SK-MEL-5 (cell line): ENCODE data around the gene IRS2. TPM values are rescaled to one million over a fixed set of nuclear protein-coding genes. Genes with fewer than 3 reads are reported as not detected.
A peak's percentile ranks its signal among the peaks of the same experiment; 100 is the strongest.

ENCODE experiments used
- DNase-seq: peaks from one replicate; pipeline ENCODE4 v3.0.0-alpha.2; 2016; ENCODE audit warnings: low read depth, low spot score
- in situ Hi-C: cut with HindIII; loops from 2 replicates; pipeline ENCODE4 v1.10.0; 2016; ENCODE audit warnings: low sequenced_read_pairs, high pct_unique_total_duplicates, low pct_unique_long_range_greater_than_20kb
- total RNA-seq: library from RNA; depleted of rRNA; stranded (reverse); fragments of >200 nt; shearing (Covaris generic); gene quantifications from 2 replicates; pipeline ENCODE4 v1.2.3, GENCODE V29; 2014

Gene IRS2
- total RNA-seq, 1 experiment from 2014 or later: 18.1 TPM

DNA sequence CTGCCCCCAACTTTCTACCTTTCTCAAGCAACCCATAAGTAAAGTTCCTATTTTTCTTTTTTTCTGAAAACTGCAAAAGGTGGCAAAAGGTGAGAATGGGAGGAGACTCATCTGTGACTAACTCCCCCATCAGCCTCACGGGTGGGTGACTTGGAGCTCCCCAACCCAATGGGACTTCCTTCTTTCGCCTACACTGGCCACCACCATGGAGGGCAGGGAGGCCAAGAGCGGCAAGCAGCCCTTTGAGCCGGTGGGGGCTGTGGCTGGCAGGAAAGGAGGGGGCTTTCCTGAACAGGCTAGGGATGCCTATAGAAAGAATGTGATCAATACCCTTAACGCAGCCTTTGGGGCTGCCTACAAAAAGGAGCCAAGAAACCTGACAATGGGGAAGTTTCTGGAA, 16.5 kb downstream of the IRS2 start:
- DNase-seq: no peak
- in situ Hi-C loops: no loop called here

DNA sequence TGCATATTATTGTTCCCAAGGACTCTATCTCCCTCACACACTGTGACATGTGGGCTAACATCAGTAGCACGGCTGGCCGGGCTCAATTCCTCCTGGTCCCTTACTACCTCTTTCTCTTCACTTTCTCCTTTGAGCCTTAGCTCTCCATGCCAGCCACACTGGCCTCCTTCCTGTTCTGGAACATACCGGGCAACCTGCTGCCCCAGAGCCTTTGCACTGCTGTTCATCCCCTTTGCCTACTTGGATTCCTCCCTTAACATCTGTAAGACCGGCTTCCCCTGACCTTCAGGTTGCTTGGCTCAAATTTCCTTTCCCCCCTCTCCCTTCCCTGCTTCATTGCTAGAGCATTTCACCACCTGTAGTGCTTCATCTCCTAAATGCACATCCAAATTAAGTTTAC, 17.1 kb downstream of the IRS2 start:
- DNase-seq: no peak
- in situ Hi-C loops: no loop called here

DNA sequence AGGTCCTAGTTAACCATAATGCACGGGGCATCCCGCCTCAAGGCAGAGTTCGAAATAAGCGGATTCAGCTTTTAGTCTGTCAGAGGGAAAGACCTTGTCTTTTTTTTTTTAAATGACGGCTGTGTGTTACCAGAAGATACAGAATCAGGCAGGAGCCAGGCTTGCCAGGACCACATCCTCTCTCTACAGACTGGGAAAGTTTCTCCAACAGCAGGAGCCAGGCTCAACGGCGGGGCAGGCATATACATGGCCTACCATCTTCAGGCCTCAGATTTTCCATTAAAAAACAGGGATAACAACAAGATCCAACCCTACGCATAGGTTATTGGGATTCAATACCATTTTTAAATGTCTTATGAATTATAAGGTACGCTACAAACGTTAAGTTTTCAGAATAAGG, 17.8 kb downstream of the IRS2 start:
- in situ Hi-C loops: no loop called here
- DNase-seq: no peak

DNA sequence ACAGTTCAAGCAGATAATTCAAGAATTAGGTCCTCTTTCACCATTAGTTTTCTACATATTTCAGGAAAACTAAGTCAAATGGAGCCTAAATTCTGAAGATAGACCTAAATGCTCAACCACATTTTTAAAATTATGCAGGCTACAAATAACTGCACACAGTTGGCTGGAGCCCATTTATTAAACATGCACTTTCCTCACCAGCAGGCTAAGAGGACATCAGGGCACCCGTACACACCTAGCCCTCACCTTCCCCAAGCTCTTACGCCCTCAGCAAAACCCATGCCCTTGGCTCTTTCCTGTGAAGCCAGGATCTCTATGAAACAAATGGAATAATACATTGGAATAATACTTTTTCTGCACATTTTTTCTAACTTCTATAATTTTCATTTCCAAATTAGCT, 18.2 kb downstream of the IRS2 start:
- in situ Hi-C loops: no loop called here
- no peak for DNase-seq

DNA sequence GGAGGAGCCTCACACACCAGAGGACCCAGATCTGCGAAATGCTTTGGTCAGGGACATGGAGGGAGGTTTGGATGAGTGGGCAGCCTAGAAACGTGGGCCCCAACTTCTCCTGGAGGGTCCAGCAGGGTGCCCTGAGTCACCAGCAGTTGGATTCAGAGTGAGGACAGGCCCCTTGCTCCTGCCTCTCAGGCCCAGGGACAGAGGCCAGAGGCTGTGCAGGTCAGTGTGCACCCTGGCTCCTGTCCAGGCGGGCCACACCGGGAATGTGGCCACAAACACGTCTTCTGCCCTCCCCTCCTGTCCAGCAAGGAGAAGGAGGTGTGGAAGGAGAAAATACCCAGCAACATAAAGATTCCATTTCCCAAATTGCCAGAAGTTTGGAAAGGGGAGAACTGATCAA, 19.4 kb downstream of the IRS2 start:
- in situ Hi-C loops: no loop called here

DNA sequence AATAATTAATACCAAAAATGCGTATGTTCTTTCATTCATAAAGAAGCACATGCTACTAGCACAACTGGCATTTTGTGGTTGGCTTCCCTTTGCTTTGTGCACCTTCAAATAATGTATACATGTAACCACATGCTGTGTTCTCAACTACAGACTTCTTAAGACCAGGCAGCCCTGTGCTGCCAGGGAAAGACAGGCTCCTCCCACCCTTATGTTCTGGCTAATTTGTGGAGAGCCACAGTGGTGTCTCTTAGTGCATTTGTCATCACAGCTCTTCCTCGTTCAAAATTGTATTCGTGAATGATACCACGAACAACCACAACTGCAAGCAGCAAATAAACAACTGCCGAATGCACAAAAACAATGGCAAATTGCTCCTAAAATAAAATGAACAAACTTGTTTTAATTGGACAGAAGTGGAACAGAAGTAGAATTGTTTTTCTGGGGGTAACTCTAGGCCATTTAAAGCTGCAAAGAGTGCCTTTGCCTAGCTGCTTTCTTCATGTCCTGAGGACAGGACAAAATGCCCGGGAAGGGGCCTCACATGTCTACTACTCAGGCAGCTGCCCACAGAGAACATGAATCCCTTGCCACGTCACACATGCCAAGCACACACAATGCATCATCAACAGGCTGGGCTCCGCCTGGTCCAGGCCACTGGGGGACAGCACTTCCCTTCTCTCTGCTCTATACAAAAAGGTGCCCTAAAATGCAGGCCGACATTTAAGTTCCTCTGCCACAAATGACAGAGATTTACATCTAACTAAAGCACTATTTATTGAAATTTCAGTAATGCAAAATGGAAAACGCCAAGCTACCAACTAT, 21.7 kb downstream of the IRS2 start:
- peak; percentile 66 for DNase-seq
- in situ Hi-C loops: no loop called here

More for the DNA sequence above, 19.4 kb downstream of the IRS2 start:
- DNase-seq: no peak

DNA sequence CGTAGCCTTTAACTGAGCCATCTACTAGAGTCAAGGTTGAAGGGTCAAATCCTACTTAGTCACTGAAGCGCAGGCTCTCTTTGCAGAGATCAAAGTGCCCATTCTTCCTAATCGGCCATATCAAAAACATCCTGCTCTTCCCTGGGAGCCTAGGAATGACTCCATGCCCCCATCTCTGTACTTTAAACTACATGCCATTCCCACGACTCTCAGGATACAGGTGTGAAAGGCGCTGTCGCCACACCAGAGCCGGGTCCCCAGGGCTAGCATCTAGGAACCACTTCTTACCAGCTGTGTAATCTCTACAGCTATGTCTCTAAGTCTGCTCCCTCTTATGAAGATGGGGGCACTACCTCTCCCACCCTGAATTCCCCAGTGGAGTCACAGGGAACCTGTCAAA, 22.3 kb downstream of the IRS2 start:
- in situ Hi-C loops: no loop called here
- DNase-seq: no peak

DNA sequence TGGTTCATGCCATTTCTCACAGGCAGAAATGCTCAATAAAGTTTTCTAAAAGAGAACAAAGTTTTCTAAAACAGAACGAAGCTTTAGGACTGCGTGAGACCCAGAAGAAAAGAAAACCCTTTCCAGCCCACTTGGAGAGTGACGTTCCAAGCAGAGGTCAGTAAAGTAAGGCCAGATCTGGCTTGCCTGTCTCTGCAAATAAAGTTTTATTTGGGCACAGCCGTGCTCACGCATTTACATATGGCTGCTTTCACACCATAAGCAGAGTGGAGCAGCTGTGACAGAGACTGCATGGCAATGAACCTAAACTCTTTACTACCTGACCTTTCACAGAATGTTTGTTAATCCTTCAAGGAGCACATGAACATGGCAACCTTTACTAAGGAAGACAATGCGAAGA, 23.6 kb downstream of the IRS2 start:
- no peak for DNase-seq
- in situ Hi-C loops: no loop called here

DNA sequence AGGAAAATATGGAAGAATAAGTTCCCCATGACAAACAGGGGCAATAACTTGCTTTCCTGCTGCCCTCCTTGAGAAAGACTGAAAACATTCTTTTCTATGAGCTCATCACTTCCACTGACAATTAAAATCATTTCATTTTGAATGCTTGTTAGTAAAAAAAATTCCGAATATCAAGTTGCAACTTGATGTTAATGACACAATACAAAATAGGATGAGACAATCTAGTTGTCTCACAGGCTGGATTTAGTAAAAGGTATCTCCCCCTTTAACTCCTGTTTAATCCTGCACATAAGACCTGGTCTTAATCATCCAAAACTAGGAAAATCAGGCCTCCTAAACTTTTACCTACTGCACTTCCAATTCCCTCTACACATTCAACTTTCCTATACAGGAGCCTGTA, 24.7 kb downstream of the IRS2 start:
- in situ Hi-C loops: no loop called here
- DNase-seq: no peak

DNA sequence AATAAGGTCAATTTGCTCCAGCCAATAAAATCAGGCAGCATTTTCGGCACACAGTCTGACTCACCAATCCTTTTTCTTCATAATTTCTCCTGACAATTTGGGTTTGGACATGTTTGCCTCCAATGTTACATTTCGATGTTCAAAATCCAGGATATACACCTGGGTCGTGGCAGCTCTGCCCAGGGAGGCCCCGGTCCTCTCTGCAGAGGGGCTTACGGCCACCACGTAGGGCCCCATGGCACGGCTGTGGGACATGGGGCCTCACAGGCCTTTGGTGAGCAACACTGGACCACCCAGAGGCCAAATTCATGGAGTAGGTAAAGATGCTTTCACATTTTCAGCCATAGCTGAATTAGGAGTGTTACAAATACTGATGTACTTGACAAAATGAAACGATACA, 25.4 kb downstream of the IRS2 start:
- DNase-seq: no peak
- in situ Hi-C loops: no loop called here

DNA sequence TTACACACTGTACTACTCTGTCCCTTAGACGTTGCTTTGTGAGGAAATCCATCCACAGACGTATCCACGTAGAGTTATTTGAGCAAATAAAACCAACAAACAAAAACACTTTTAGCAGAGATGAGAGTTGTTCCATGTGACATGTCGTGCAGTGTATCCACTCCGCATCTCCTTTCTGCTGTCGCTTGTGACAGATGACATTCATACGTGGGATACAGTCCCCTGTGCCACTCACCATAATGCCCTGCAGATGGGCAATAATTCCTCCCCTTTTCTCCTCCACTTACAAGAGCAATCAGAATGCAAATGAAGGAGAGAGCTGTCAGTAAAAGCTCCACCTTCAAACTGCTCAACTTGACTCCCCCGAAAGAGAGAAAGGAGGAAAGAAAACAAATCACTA, 26.0 kb downstream of the IRS2 start:
- in situ Hi-C loops: no loop called here
- DNase-seq: no peak

DNA sequence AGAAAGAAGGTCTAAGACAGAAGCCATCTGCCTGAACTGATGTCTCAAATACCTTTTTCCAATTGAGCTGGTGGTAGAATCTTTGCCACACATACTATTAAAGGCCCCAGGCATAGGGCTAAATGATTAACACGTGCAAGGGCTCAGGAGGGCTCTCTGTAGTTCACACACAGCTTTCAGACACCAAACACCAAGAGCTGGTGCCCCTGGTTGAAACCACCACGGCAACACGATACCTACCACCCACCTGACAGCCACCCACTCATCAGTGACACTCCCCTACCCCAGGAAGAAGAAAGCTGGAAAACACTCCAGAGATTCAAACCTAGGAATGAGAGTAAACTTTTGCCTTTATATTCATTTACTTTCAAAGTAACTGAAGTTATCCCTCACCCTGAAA, 26.8 kb downstream of the IRS2 start:
- in situ Hi-C loops: no loop called here
- DNase-seq: no peak

DNA sequence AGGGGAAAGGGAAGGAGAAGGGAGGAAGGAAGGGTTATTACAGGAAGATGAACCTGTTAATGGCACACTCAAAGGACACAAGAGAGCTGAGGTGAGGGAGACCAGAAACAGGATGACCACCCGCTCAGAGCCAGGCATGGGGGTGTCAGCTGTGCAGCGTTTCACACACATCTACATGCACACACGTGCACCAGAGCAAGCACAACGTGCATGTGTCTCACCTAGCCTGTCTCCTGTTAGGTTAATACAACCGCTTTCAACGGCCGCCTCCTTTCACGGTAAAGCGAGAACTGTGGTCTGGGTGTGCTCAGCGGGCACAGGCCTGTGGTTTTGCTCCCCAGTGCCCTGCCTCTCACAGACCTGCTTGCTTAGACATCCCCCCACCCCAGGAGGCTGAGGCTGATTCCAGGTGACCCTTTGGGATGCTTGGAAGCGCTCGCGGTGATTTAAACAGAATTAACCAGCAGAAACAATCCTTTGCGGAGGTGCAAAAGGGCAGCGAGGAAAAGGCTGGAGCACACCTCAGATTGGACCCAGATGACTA, 27.4 kb downstream of the IRS2 start:
- in situ Hi-C loops: no loop called here
- no peak for DNase-seq

DNA sequence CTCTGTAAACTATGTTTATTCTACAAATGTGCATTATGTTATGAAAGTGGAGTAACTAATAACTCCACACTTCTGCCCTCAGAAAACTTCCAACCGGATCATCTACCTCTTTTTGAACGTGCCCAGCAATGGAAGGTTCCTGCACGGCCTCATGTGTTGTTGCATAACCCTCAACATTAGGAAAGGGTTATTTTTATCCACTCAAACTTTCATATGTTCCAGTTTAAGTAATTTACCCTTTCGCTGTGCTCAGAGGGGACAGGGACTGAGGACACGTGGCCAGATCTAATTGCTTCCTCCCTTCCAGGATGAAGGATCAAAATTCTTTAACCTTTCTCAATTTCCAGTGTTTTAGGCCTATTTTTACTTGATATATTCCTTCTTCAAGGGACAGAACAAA, 29.6 kb downstream of the IRS2 start:
- in situ Hi-C loops: no loop called here
- DNase-seq: no peak

DNA sequence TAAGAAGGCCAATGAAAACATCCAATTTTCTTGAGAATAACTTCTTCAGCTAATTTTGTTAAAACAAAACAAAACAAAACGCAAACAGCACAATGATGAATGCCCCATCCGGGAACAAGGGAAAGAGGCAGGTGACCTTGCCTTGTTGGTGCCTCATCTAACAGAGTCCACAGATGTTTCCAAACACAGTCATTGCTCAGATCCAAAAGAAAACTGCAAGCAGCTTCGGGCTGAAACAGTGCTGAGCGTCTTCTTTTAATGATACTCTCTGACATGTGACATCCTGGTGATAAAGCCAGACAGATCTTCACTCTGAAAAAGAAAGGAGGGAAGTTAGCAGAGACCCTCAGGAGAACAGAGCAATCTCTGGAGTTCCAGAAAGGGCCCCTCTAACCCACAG, 30.4 kb downstream of the IRS2 start:
- peak; percentile 50 for DNase-seq
- in situ Hi-C loops: no loop called here

DNA sequence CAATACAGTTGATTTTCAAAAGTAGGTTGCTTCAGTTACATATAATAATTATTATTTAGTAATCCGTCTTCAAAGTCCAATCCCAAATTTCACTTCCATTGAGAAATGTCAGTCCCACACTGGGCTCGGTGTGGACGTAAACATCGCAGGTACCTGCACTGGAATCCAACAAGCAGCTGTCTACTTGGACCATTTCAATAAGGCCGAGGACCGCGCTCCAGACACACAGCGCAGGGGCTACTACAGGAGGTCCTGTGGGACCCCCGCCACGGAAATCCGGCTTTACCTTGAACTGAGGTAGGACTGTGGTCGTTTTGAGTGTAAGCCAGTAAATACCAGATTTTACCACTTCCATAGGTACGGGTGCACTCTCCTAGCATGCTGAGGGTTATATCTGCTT, 30.8 kb downstream of the IRS2 start:
- no peak for DNase-seq
- in situ Hi-C loops: no loop called here

DNA sequence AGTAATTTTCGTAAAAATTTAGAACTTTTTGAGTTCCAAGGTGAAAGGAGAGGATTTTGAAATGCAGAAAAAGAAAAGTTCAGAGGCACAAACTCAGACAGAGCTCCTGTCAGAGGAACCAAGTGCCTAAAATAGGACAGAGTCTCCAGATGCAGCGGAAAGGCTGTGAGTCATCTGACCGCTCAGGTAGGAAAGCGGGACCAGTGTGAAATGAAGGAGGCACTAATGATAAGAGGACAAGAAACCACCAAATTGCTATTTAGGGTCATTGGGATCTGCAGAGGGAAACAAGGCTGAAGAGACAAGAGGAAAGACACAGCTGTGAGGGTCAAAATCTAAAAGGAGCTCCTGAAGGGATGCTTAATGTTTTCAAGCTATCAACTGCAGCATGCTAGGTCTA, 34.9 kb downstream of the IRS2 start:
- no peak for DNase-seq
- in situ Hi-C loops: no loop called here

DNA sequence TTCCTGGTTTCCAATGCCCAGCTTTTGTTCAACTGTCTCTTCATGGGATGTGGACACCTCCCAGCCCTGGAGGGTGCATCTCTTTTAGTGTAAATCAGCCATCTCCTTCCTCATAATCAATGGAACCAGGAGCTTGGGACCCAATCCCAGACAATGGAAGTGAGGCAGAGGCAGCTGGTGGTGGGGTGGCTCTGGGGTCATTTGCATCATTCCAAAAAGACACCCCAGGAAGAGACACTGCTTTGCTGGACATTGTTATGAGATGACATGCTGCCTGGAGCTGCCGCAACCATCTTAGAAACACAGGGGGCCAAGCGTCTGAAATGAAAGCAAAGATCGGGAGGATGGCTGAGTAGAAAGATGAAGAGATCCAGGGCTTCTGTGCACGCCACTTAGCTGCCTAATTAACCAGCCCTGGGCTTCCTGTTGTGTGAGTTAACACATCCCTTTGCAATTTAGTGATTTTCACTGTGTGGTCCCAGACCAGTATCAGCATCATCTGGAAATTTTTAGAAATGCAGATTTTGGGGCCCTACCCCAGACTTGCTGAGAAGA, 36.1 kb downstream of the IRS2 start:
- in situ Hi-C loops: no loop called here
- DNase-seq: no peak

DNA sequence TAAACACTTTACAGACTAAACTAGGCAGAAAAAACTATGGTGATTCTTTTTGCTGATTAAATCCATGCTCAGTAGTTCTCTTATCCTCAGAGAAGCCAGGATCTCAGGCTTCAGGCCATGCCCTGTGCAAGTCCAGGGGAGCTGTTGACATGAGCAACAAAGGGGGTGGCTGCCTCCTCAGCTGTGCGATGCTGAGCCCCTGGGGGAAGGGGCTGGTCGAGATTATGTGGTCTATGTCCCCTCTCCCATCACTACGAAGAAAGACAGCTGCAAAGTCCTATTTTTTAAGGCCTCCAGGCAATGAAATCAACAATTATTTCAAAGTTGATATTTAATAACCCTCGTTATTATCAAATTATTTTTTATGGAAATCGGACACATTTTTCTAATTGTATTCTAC, 37.0 kb downstream of the IRS2 start:
- in situ Hi-C loops: no loop called here
- no peak for DNase-seq
